ACC112 (cell line): ENCODE measurements around the gene ST6GALNAC3.

ENCODE experiments used
- H2AFZ ChIP-seq: fragments of 200-600 bp; sonication (generic); one replicate; pipeline ENCODE4 v1.6.0; 2017; ENCODE audit warnings: antibody characterized with exemption, low read length; ENCODE audit not compliant: unreplicated experiment
- H3K27ac ChIP-seq: fragments of 200-600 bp; sonication (generic); 2 replicates; pipeline ENCODE4 v1.5.1; 2014; ENCODE audit warnings: low read depth, mild to moderate bottlenecking, antibody characterized with exemption, low read length, moderate library complexity
- H3K27me3 ChIP-seq: fragments of 200-600 bp; sonication (generic); 2 replicates; pipeline ENCODE4 v1.6.1; 2014; ENCODE audit warnings: mild to moderate bottlenecking, antibody characterized with exemption, low read length, moderate library complexity, mixed read lengths; ENCODE audit not compliant: insufficient read depth
- H3K36me3 ChIP-seq: fragments of 200-600 bp; sonication (generic); 2 replicates; pipeline ENCODE4 v1.6.1; 2016; ENCODE audit warnings: mild to moderate bottlenecking, antibody characterized with exemption, low read length, moderate library complexity, mixed read lengths; ENCODE audit not compliant: insufficient read depth
- H3K4me1 ChIP-seq: fragments of 200-600 bp; sonication (generic); one replicate; pipeline ENCODE4 v1.6.1; 2016; ENCODE audit warnings: low read length, mixed read lengths; ENCODE audit not compliant: insufficient read depth, unreplicated experiment, control insufficient read depth
- H3K4me3 ChIP-seq: fragments of 200-600 bp; sonication (generic); 2 replicates; pipeline ENCODE4 v1.5.1; 2014; ENCODE audit warnings: mild to moderate bottlenecking, low read depth, low read length
- H3K79me2 ChIP-seq: fragments of 200-600 bp; sonication (generic); one replicate; pipeline ENCODE4 v1.6.0; 2016; ENCODE audit warnings: low read length; ENCODE audit not compliant: control insufficient read depth, unreplicated experiment, insufficient read depth

Gene ST6GALNAC3

DNA sequence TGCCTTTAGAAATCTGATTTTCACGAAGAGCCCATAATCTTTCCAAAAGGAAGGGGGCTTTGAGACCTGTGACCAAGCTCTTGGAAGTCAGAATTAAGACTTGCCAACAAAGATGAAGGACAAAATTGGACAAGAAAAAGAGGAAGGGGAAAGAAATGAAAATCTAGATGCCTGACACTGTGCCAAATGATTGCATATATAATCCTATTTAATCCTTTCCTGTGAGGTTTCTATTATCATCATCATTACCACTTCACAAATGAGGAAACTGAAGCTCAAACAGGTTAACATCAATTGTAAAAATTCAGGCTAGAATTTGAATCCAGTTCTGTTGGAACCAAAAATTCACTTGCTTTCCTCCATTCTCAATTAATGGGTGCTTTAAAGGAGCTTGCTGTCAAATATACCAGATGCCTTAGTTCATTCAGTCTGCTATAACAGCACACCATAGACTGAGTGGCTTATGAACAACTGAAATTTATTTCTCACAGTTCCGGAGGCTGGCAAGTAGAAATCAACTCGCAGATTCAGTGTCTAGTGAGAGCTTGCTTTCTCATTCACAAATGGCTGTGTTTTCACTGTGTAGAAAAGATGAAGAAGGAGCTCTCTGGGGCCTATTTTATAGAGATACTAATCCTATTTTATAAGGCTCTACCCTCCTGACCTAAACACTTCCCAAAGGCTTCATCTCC, 595.2 kb downstream of the ST6GALNAC3 start:
- Histone ChIP-seq H3K4me3 (no peak overlapping the region), H2AFZ (no peak overlapping the region), H3K27me3 (no peaks in the 10 kb centered on the region), H3K36me3 (no peaks in the 10 kb centered on the region), H3K79me2 (no peaks in the 10 kb centered on the region), H3K4me1 (no peaks in the 10 kb centered on the region), H3K27ac (no peak overlapping the region)

- Histone ChIP-seq H3K4me1 (no peaks in the 10 kb centered on the region), H3K27me3 (peaks cover 6% of the 10 kb centered on the region; the same call in 1 of the 2 replicates), H3K27ac (no peak overlapping the region), H3K79me2 (no peaks in the 10 kb centered on the region), H3K36me3 (no peaks in the 10 kb centered on the region), H2AFZ (no peak overlapping the region), H3K4me3 (no peak overlapping the region)
Measured at GRCh38 chr1:76674689-76675210, 600.2 kb downstream of the ST6GALNAC3 start.

DNA sequence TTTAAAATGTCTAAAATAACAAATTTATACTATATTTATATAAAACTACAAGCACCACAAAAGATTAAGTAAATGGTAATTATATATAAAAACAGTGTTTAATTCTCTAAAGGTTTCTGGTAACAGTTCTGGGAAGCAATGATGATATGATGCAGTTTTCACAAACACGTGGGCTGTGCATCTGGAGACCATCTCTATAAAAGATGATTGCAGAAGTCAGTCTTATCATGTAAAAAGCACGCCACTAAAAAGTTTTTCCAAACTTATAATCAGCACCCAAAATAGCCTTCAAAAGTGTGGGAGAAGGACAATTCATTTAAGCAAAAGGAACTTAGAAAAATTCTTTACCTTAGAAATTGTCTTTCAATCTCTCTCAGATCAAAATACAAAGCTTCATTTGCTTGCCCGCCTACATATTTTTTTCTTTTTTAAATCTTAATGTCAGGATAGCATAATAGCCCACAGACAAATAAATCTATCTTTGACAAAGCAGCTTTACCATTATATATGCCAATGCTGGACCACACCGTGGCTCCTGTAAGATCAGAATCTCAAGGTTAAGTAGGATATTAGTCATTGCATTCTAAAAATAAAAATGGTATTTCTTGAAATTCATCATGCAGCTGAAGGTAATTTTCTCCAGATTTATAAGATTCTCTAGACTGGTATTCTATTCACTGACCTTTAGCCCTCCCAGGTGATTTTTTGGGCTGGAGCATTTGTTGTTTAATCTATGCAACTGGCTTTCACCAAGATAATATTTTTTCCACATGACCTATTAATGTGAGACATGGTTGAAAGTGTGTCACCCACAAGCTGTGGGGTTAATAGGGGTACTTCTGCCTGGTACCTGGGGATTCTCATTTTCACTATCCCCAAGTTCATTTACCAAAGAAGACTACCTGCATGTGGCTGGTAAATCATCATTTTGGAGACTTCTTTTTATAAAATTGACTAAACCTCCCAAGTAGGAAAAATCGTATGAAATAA, 603.2 kb downstream of the ST6GALNAC3 start:
- Histone ChIP-seq H2AFZ (no peak overlapping the region), H3K79me2 (no peaks in the 10 kb centered on the region), H3K4me3 (no peak overlapping the region), H3K4me1 (no peaks in the 10 kb centered on the region), H3K36me3 (no peaks in the 10 kb centered on the region), H3K27ac (no peak overlapping the region), H3K27me3 (peaks cover 6% of the 10 kb centered on the region; the same call in 1 of the 2 replicates)

GRCh38 chr1:76679534-76680152, 605.1 kb downstream of the ST6GALNAC3 start:
- Histone ChIP-seq H2AFZ (no peak overlapping the region), H3K27ac (no peak overlapping the region), H3K27me3 (peaks cover 6% of the 10 kb centered on the region; the same call in 1 of the 2 replicates), H3K4me1 (no peaks in the 10 kb centered on the region), H3K79me2 (no peaks in the 10 kb centered on the region), H3K4me3 (no peak overlapping the region), H3K36me3 (no peaks in the 10 kb centered on the region)

DNA sequence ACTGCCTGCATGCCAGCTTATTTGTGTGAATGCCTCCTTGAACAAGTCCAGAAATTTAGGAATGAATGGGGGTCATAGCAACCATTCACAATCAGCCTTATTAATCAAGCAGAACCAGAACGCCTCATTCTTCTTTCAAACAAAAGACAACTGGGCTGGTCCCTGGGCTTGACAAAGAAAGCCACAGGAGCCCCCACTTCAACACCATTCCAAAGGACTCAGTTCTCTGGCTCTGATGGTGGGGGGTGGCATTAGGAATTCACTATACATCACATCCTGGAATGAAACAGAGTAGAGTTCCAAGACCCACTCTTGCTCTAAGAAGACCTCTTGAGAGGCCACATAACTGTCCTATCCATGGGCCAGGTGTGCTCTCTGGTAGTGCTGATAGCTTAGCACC, 606.1 kb downstream of the ST6GALNAC3 start:
- Histone ChIP-seq H3K79me2 (no peaks in the 10 kb centered on the region), H2AFZ (no peak overlapping the region), H3K36me3 (no peaks in the 10 kb centered on the region), H3K27ac (no peak overlapping the region), H3K4me1 (no peaks in the 10 kb centered on the region), H3K27me3 (peaks cover 6% of the 10 kb centered on the region; the same call in 1 of the 2 replicates), H3K4me3 (no peak overlapping the region)

DNA sequence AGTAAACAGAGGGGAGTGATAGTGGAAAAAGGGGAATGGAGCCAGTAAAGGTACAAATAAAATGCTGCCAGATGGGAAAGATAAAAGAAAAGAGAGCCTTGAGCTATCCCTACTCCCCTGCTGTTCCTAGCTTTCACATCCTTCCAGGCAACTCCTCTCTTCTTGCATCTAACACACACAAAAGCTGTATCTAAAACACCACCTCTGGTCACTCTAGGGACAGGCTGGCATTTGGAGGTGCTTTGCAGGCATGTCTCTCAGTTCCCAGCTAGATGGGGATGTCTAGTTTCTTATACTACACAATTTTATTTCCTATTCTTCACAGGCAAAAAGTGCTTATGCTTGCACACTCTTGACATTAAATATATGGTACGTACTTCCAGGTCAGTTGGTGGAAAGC, 607.6 kb downstream of the ST6GALNAC3 start:
- Histone ChIP-seq H3K4me1 (no peaks in the 10 kb centered on the region), H3K27me3 (peaks cover 7% of the 10 kb centered on the region; the same call in 1 of the 2 replicates), H2AFZ (no peak overlapping the region), H3K36me3 (no peaks in the 10 kb centered on the region), H3K27ac (no peak overlapping the region), H3K4me3 (no peak overlapping the region), H3K79me2 (no peaks in the 10 kb centered on the region)
